ENCODE measurements around the gene PCK2. TPM values are rescaled to one million over a fixed set of nuclear protein-coding genes. Genes with fewer than 3 reads are reported as not detected.

Gene PCK2
- total RNA-seq, 2 donors from 2014 or later, result 11.4 to 16.9 TPM

GRCh38 chr14:24055971-24056799 is 37.9 kb upstream of the PCK2 start:
- H3K9me3 ChIP-seq, result no peaks in the 10 kb centered on the region

GRCh38 chr14:24056800-24057184 is 37.3 kb upstream of the PCK2 start:
- ATAC-seq (ENCODE audit: insufficient number of reproducible peaks, low FRiP score, low read depth) (no peak), DNase-seq (ENCODE audit: low spot score) (no peak)
- no peak overlapping the region for H3K27ac ChIP-seq
- no peak overlapping the region for H3K4me3 ChIP-seq
- peaks cover 8 to 11% of the 10 kb centered on the region in 2 donors for H3K4me1 ChIP-seq (ENCODE audit: control insufficient read depth in 1 of 2, low read depth in 2 of 2)
- no peaks in the 10 kb centered on the region for H3K36me3 ChIP-seq
- H3K9me3 ChIP-seq, result no peaks in the 10 kb centered on the region
- TF ChIP-seq, protein P1, sequence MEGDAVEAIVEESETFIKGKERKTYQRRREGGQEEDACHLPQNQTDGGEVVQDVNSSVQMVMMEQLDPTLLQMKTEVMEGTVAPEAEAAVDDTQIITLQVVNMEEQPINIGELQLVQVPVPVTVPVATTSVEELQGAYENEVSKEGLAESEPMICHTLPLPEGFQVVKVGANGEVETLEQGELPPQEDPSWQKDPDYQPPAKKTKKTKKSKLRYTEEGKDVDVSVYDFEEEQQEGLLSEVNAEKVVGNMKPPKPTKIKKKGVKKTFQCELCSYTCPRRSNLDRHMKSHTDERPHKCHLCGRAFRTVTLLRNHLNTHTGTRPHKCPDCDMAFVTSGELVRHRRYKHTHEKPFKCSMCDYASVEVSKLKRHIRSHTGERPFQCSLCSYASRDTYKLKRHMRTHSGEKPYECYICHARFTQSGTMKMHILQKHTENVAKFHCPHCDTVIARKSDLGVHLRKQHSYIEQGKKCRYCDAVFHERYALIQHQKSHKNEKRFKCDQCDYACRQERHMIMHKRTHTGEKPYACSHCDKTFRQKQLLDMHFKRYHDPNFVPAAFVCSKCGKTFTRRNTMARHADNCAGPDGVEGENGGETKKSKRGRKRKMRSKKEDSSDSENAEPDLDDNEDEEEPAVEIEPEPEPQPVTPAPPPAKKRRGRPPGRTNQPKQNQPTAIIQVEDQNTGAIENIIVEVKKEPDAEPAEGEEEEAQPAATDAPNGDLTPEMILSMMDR (IDR thresholded peaks at IDR 0.05), result no peak
- no peaks in the 10 kb centered on the region for H3K27me3 ChIP-seq (replicated peaks; ENCODE audit: insufficient read depth)

More at GRCh38 chr14:24055971-24056799, 37.9 kb upstream of the PCK2 start:
- TF ChIP-seq, protein P1 (IDR thresholded peaks at IDR 0.05), result no peak
- H3K4me3 ChIP-seq, result no peak overlapping the region
- no peaks in the 10 kb centered on the region for H3K27me3 ChIP-seq (replicated peaks; ENCODE audit: insufficient read depth)
- peaks cover 8 to 14% of the 10 kb centered on the region in 2 donors for H3K4me1 ChIP-seq (ENCODE audit: control insufficient read depth in 1 of 2, low read depth in 2 of 2)
- no peak overlapping the region for H3K27ac ChIP-seq
- DNase-seq (ENCODE audit: low spot score) (no peak), ATAC-seq (ENCODE audit: insufficient number of reproducible peaks, low FRiP score, low read depth) (no peak)
- no peaks in the 10 kb centered on the region for H3K36me3 ChIP-seq

DNA sequence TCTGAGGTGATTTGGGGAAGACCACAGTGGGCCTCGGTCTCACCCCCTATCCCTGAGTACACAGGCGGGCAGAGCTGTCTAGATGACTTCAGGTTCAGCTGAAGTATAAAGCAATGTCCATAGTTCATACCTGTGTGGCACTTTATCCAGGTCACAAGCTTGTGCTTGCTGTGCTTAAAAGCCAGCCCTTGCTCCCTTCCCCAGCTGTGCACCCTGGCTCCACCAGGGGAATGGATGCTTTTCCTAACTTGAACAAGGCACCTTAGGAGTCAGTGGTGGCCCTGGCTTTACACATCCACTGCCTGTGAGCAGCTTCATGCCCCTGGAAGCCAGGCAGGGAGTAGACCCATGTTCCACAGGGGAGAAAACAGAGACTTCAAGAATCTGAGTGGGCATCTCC is 36.8 kb upstream of the PCK2 start:
- TF ChIP-seq, protein P1 (IDR thresholded peaks at IDR 0.05), result no peak
- Histone ChIP-seq H3K4me1 (ENCODE audit: control insufficient read depth in 1 of 2, low read depth in 2 of 2) (peaks cover 6% of the 10 kb centered on the region in 2 donors), H3K27ac (no peak overlapping the region), H3K36me3 (no peaks in the 10 kb centered on the region), H3K27me3 (replicated peaks; ENCODE audit: insufficient read depth) (no peaks in the 10 kb centered on the region), H3K4me3 (no peak overlapping the region), H3K9me3 (no peaks in the 10 kb centered on the region)
- no peak for ATAC-seq (ENCODE audit: insufficient number of reproducible peaks, low FRiP score, low read depth)
- no peak for DNase-seq (ENCODE audit: low spot score)

DNA sequence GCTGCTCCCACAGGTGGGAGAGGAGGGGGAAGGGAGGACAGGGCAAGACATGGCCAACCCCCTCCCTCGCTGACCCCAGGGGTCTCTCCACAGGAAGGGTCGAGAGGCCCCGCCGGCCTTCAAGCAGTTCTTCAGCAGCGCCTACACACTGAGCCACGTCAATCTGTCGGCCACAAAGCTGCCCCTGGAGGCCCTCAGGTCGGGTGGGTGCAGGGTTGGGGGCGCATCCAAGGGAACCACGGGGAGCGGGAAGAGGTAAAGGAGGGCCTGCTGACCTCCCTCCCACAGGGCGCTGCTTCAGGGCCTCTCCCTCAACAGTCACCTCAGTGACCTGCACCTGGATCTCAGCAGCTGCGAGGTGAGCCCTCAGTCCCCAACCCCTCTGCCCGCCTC is 36.2 kb upstream of the PCK2 start:
- ATAC-seq (ENCODE audit: insufficient number of reproducible peaks, low FRiP score, low read depth) (no peak), DNase-seq (ENCODE audit: low spot score) (no peak)
- Histone ChIP-seq H3K36me3 (no peaks in the 10 kb centered on the region), H3K27me3 (replicated peaks; ENCODE audit: insufficient read depth) (no peaks in the 10 kb centered on the region), H3K4me1 (ENCODE audit: control insufficient read depth in 1 of 2, low read depth in 2 of 2) (peaks cover under 1% of the 10 kb centered on the region in 2 donors), H3K27ac (no peak overlapping the region), H3K9me3 (no peaks in the 10 kb centered on the region), H3K4me3 (no peak overlapping the region)
- TF ChIP-seq, protein P1 (IDR thresholded peaks at IDR 0.05), result no peak

- Histone ChIP-seq H3K4me3 (no peak overlapping the region), H3K36me3 (no peaks in the 10 kb centered on the region), H3K9me3 (no peaks in the 10 kb centered on the region), H3K27ac (no peak overlapping the region), H3K4me1 (ENCODE audit: control insufficient read depth in 1 of 2, low read depth in 2 of 2) (no peaks in the 10 kb centered on the region), H3K27me3 (replicated peaks; ENCODE audit: insufficient read depth) (no peaks in the 10 kb centered on the region)
- ATAC-seq (ENCODE audit: insufficient number of reproducible peaks, low FRiP score, low read depth) (peak; percentile 76), DNase-seq (ENCODE audit: low spot score) (peak; percentile 64)
- TF ChIP-seq, protein P1 (IDR thresholded peaks at IDR 0.05), result peak; percentile 86
Measured at GRCh38 chr14:24058260-24058950, 35.7 kb upstream of the PCK2 start.
